ENCODE results near the gene TRERF1.

DNA sequence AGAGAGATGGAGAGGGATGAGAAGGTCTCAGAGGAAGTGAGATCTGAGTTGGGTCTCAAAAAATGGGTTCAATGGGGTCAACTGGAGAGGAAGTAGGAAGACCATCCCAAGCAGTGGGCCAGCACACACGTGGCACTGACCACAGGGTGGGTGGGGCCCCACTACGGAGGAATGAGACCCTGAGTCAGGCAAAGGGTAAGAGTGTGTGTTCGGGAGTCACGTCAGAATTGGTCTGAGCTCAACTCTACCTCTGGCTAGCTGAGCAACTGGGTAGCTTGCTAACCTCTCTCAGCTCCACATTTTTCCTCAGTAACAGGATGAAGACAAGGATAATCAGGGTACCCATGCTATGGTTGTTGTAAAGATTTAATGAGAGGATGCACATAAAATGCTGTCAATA lies 79.0 kb downstream of the TRERF1 start:
- TF ChIP-seq, protein P1, sequence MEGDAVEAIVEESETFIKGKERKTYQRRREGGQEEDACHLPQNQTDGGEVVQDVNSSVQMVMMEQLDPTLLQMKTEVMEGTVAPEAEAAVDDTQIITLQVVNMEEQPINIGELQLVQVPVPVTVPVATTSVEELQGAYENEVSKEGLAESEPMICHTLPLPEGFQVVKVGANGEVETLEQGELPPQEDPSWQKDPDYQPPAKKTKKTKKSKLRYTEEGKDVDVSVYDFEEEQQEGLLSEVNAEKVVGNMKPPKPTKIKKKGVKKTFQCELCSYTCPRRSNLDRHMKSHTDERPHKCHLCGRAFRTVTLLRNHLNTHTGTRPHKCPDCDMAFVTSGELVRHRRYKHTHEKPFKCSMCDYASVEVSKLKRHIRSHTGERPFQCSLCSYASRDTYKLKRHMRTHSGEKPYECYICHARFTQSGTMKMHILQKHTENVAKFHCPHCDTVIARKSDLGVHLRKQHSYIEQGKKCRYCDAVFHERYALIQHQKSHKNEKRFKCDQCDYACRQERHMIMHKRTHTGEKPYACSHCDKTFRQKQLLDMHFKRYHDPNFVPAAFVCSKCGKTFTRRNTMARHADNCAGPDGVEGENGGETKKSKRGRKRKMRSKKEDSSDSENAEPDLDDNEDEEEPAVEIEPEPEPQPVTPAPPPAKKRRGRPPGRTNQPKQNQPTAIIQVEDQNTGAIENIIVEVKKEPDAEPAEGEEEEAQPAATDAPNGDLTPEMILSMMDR (IDR thresholded peaks at IDR 0.05) = no peak
- no peak for TF ChIP-seq POLR2A (IDR thresholded peaks at IDR 0.05)
